Measurements from ENCODE around the gene TEX13D. TPM values are rescaled to one million over a fixed set of nuclear protein-coding genes. Genes with fewer than 3 reads are reported as not detected.
"Not testable (repeated sequence)": the region's sequence is repeated elsewhere in the genome, so short reads cannot be mapped to it uniquely, and the experiment has no call there.

Gene TEX13D
- total RNA-seq, 2 experiments from 2014 or later: not detected

GRCh38 chrX:124328765-124329164 lies 3.7 kb upstream of the TEX13D start:
- CTCF ChIA-PET (ENCODE audit: unreplicated experiment): no interaction called here
- intact Hi-C loops (cut with micrococcal nuclease; ENCODE audit: unreplicated experiment): no loop called here
- H2AFZ ChIP-seq (ENCODE audit: low read length): no peak overlapping the region
- no peaks in the 10 kb centered on the region for H3K9me2 ChIP-seq (ENCODE audit: insufficient read depth, low read length)
- POLR2A ChIA-PET: no interaction called here
- no TSS peak for BruUV-seq (replicated peaks)
- H3K79me2 ChIP-seq (ENCODE audit: insufficient read depth, low read depth, low read length): no peaks in the 10 kb centered on the region
- H4K20me1 ChIP-seq (ENCODE audit: insufficient read depth, low read length): no peaks in the 10 kb centered on the region
- H3K4me2 ChIP-seq (ENCODE audit: low read length): no peak overlapping the region
- no peak overlapping the region for H3K27ac ChIP-seq (ENCODE audit: low read depth, low read length, poor library complexity, severe bottlenecking)
- no peaks in the 10 kb centered on the region for H3K36me3 ChIP-seq (ENCODE audit: insufficient read depth, low read length)
- no peak overlapping the region for H3K4me3 ChIP-seq (ENCODE audit: low read depth, low read length, poor library complexity, severe bottlenecking)
- H3K9me3 ChIP-seq (ENCODE audit: low read length): no peaks in the 10 kb centered on the region
- peaks cover 3% of the 10 kb centered on the region for H3K4me1 ChIP-seq (ENCODE audit: insufficient read depth, low read length, poor library complexity, severe bottlenecking)
- DNase-seq (ENCODE audit: low spot score): no peak
- no peak for TF ChIP-seq EZH2phosphoT487 (IDR thresholded peaks at IDR 0.05; ENCODE audit: borderline replicate concordance, low read depth, low read length)

GRCh38 chrX:124333862-124334261 lies 1.4 kb downstream of the TEX13D start:
- Histone ChIP-seq H3K79me2 (ENCODE audit: insufficient read depth, low read depth, low read length) (no peaks in the 10 kb centered on the region), H3K4me2 (ENCODE audit: low read length) (no peak overlapping the region), H3K9me2 (ENCODE audit: insufficient read depth, low read length) (no peaks in the 10 kb centered on the region), H2AFZ (ENCODE audit: low read length) (no peak overlapping the region), H3K36me3 (ENCODE audit: insufficient read depth, low read length) (no peaks in the 10 kb centered on the region), H3K9me3 (ENCODE audit: low read length) (no peaks in the 10 kb centered on the region), H3K27ac (ENCODE audit: low read depth, low read length, poor library complexity, severe bottlenecking) (no peak overlapping the region), H3K4me1 (ENCODE audit: insufficient read depth, low read length, poor library complexity, severe bottlenecking) (peaks cover 4% of the 10 kb centered on the region), H4K20me1 (ENCODE audit: insufficient read depth, low read length) (no peaks in the 10 kb centered on the region), H3K4me3 (ENCODE audit: low read depth, low read length, poor library complexity, severe bottlenecking) (no peak overlapping the region)
- BruUV-seq (replicated peaks): no TSS peak
- intact Hi-C loops (cut with micrococcal nuclease; ENCODE audit: unreplicated experiment): no loop called here
- TF ChIP-seq CTCF (conservative IDR thresholded peaks at IDR 0.05; ENCODE audit: low read length): no peak
- no peak for TF ChIP-seq EZH2phosphoT487 (IDR thresholded peaks at IDR 0.05; ENCODE audit: borderline replicate concordance, low read depth, low read length)
- CTCF ChIA-PET (ENCODE audit: unreplicated experiment): no interaction called here
- no peak for DNase-seq (ENCODE audit: low spot score)
- POLR2A ChIA-PET: no interaction called here

- BruUV-seq (replicated peaks); H2AFZ ChIP-seq (ENCODE audit: low read length); H3K4me3 ChIP-seq (ENCODE audit: low read depth, low read length, poor library complexity, severe bottlenecking); H4K20me1 ChIP-seq (ENCODE audit: insufficient read depth, low read length); H3K36me3 ChIP-seq (ENCODE audit: insufficient read depth, low read length); intact Hi-C loops (cut with micrococcal nuclease; ENCODE audit: unreplicated experiment); H3K4me2 ChIP-seq (ENCODE audit: low read length); POLR2A ChIA-PET; H3K9me2 ChIP-seq (ENCODE audit: insufficient read depth, low read length); H3K9me3 ChIP-seq (ENCODE audit: low read length); H3K79me2 ChIP-seq (ENCODE audit: insufficient read depth, low read depth, low read length); H3K4me1 ChIP-seq (ENCODE audit: insufficient read depth, low read length, poor library complexity, severe bottlenecking); DNase-seq (ENCODE audit: low spot score); CTCF ChIA-PET (ENCODE audit: unreplicated experiment); H3K27ac ChIP-seq (ENCODE audit: low read depth, low read length, poor library complexity, severe bottlenecking): not testable (repeated sequence)
Measured at GRCh38 chrX:124334555-124334954, 2.1 kb downstream of the TEX13D start.

DNA sequence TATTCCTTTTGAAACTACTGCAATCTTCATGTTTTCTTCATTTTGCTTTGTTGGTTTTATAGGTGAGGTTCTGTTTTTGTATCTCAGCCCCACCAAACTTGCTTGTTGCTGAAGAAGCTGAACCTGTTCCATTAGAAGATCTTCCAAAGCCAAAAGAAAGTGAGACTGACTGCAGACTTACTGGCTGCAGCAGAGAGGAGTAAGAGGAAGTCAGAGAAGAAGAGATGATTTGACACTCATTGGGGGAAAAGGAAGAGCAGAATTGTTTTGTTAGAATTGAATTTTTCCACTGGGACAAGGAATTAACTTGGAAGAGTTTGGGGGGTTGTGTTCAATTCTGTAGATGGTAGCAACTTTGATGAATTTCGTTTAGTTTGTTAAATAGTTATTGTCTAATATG lies 3.1 kb downstream of the TEX13D start:
- H3K4me2 ChIP-seq (ENCODE audit: low read length): no peak overlapping the region
- TF ChIP-seq CTCF (conservative IDR thresholded peaks at IDR 0.05; ENCODE audit: low read length) (no peak), EZH2phosphoT487 (IDR thresholded peaks at IDR 0.05; ENCODE audit: borderline replicate concordance, low read depth, low read length) (no peak)
- no peak for DNase-seq (ENCODE audit: low spot score)
- H3K36me3 ChIP-seq (ENCODE audit: insufficient read depth, low read length): no peaks in the 10 kb centered on the region
- H4K20me1 ChIP-seq (ENCODE audit: insufficient read depth, low read length): no peaks in the 10 kb centered on the region
- BruUV-seq (replicated peaks): no TSS peak
- H3K4me3 ChIP-seq (ENCODE audit: low read depth, low read length, poor library complexity, severe bottlenecking): no peak overlapping the region
- H3K9me3 ChIP-seq (ENCODE audit: low read length): no peaks in the 10 kb centered on the region
- CTCF ChIA-PET (ENCODE audit: unreplicated experiment): no interaction called here
- peaks cover 4% of the 10 kb centered on the region for H3K4me1 ChIP-seq (ENCODE audit: insufficient read depth, low read length, poor library complexity, severe bottlenecking)
- intact Hi-C loops (cut with micrococcal nuclease; ENCODE audit: unreplicated experiment): no loop called here
- H2AFZ ChIP-seq (ENCODE audit: low read length): no peak overlapping the region
- H3K27ac ChIP-seq (ENCODE audit: low read depth, low read length, poor library complexity, severe bottlenecking): no peak overlapping the region
- no peaks in the 10 kb centered on the region for H3K9me2 ChIP-seq (ENCODE audit: insufficient read depth, low read length)
- H3K79me2 ChIP-seq (ENCODE audit: insufficient read depth, low read depth, low read length): no peaks in the 10 kb centered on the region
- POLR2A ChIA-PET: no interaction called here
